IMR-90 (cell line): ENCODE data around the gene TOP3B. TPM values are rescaled to one million over a fixed set of nuclear protein-coding genes. Genes with fewer than 3 reads are reported as not detected.

ENCODE experiments used
- ATAC-seq: fragments of 200-7000 bp; cut with Tn5 transposase; 2 replicates; pipeline ENCODE4 v1.9.1; 2020; ENCODE audit warnings: low read depth, mild to moderate bottlenecking, moderate library complexity
- BruUV-seq: library from RNA; stranded (reverse); fragments of 400-500 nt; replicated peaks from 2 replicates; lab custom pipeline; 2021; lab: Mats Ljungman, UMichigan
- CTCF ChIA-PET: fragments of 300-600 bp; formaldehyde crosslinking; extraction: SDS; loops from one replicate; lab custom pipeline; 2021; ENCODE audit warnings: antibody characterized with exemption; lab: Yijun Ruan, JAX
- POLR2A ChIA-PET: fragments of 300-600 bp; sonication (Branson Sonifier 250); formaldehyde crosslinking; loops from one replicate; lab custom pipeline; 2022; ENCODE audit warnings: antibody characterized with exemption; ENCODE audit not compliant: unreplicated experiment; lab: Charles Lee
- DNase-seq: peaks from one replicate; pipeline ENCODE4 v3.0.0; 2013
- H2AFZ ChIP-seq: replicated peaks from 2 replicates; pipeline ENCODE3; 2013; ENCODE audit warnings: low read length, mild to moderate bottlenecking; ENCODE audit not compliant: poor library complexity
- H2AK5ac ChIP-seq: 2 replicates; pipeline ENCODE4 v1.6.1; 2013; ENCODE audit warnings: low read depth, low read length, inconsistent platforms
- H2AK9ac ChIP-seq: replicated peaks from 2 replicates; pipeline ENCODE3; 2013; ENCODE audit warnings: mild to moderate bottlenecking, low read depth, low read length, moderate library complexity; ENCODE audit not compliant: poor library complexity
- H2BK120ac ChIP-seq: 2 replicates; pipeline ENCODE4 v1.6.1; 2013; ENCODE audit warnings: low read depth, low read length, inconsistent platforms
- H2BK15ac ChIP-seq: 3 replicates; pipeline ENCODE4 v1.6.1; 2013; ENCODE audit warnings: low read depth, low read length, inconsistent platforms
- H2BK20ac ChIP-seq: 2 replicates; pipeline ENCODE4 v1.6.1; 2013; ENCODE audit warnings: low read depth, mild to moderate bottlenecking, inconsistent platforms, low read length, moderate library complexity
- H2BK5ac ChIP-seq: 2 replicates; pipeline ENCODE4 v1.6.1; 2013; ENCODE audit warnings: mild to moderate bottlenecking, low read depth, low read length, inconsistent platforms; ENCODE audit not compliant: poor library complexity, severe bottlenecking
- H3K14ac ChIP-seq: replicated peaks from 2 replicates; pipeline ENCODE4 v1.6.1; 2013; ENCODE audit warnings: low read depth, low read length, inconsistent platforms
- H3K18ac ChIP-seq: 2 replicates; pipeline ENCODE4 v1.6.1; 2013; ENCODE audit warnings: low read depth, low read length, control low read depth
- H3K23ac ChIP-seq: 2 replicates; pipeline ENCODE4 v1.6.1; 2013; ENCODE audit warnings: low read depth, low read length, inconsistent platforms
- H3K27ac ChIP-seq: 2 replicates; pipeline ENCODE4 v1.5.1; 2013; ENCODE audit warnings: mild to moderate bottlenecking, control low read depth, low read length; ENCODE audit not compliant: insufficient read depth
- H3K27me3 ChIP-seq: 2 replicates; pipeline ENCODE4 v1.6.1; 2013; ENCODE audit warnings: low read length; ENCODE audit not compliant: control insufficient read depth, insufficient read depth
- H3K36me3 ChIP-seq: 2 replicates; pipeline ENCODE4 v1.6.1; 2013; ENCODE audit warnings: low read length, mixed read lengths; ENCODE audit not compliant: control insufficient read depth, insufficient read depth
- H3K4ac ChIP-seq: 2 replicates; pipeline ENCODE4 v1.6.1; 2013; ENCODE audit warnings: low read depth, low read length, inconsistent platforms
- H3K4me1 ChIP-seq: 2 replicates; pipeline ENCODE4 v1.6.1; 2013; ENCODE audit warnings: low read length, mixed read lengths; ENCODE audit not compliant: control insufficient read depth, insufficient read depth
- H3K4me2 ChIP-seq: 2 replicates; pipeline ENCODE4 v1.6.1; 2013; ENCODE audit warnings: low read depth, mild to moderate bottlenecking, control low read depth, low read length, moderate library complexity
- H3K4me3 ChIP-seq: 2 replicates; pipeline ENCODE4 v1.5.1; 2013; ENCODE audit warnings: low read depth, mild to moderate bottlenecking, control low read depth, low read length, moderate library complexity; ENCODE audit not compliant: insufficient read depth
- H3K56ac ChIP-seq: 2 replicates; pipeline ENCODE4 v1.6.1; 2013; ENCODE audit warnings: low read length, inconsistent platforms; ENCODE audit not compliant: insufficient read depth; ENCODE audit errors: extremely low read depth
- H3K79me1 ChIP-seq, 2 experiments: 2 replicates each; pipeline ENCODE4 v1.6.1; 2013; ENCODE audit warnings: low read length in 2 of 2, inconsistent platforms in 1 of 2, low read depth in 1 of 2
- H3K9ac ChIP-seq: 2 replicates; pipeline ENCODE4 v1.6.1; 2013; ENCODE audit warnings: low read depth, low read length, control low read depth
- H3K9me1 ChIP-seq: 2 replicates; pipeline ENCODE4 v1.6.1; 2013; ENCODE audit warnings: low read length, inconsistent platforms; ENCODE audit not compliant: insufficient read depth
- H3K9me3 ChIP-seq: 2 replicates; pipeline ENCODE4 v1.6.1; 2013; ENCODE audit warnings: low read length; ENCODE audit not compliant: control insufficient read depth, insufficient read depth
- H4K20me1 ChIP-seq: 2 replicates; pipeline ENCODE4 v1.6.1; 2013; ENCODE audit warnings: low read length, inconsistent platforms; ENCODE audit not compliant: insufficient read depth
- H4K5ac ChIP-seq: 2 replicates; pipeline ENCODE4 v1.6.1; 2013; ENCODE audit warnings: mild to moderate bottlenecking, low read depth, low read length, control low read depth
- H4K8ac ChIP-seq, 2 experiments: 2 replicates each; pipeline ENCODE4 v1.6.1; 2013; ENCODE audit warnings: low read depth in 2 of 2, low read length in 2 of 2, control low read depth in 1 of 2, inconsistent platforms in 1 of 2
- H4K91ac ChIP-seq: 2 replicates; pipeline ENCODE4 v1.6.1; 2013; ENCODE audit warnings: low read depth, low read length, inconsistent platforms; ENCODE audit not compliant: insufficient read depth
- BHLHE40 ChIP-seq: fragments of 150-350 bp; IDR thresholded peaks from 2 replicates; pipeline ENCODE4 v1.6.1; 2016; ENCODE audit warnings: mild to moderate bottlenecking, low read depth, low read length
- CHD1 ChIP-seq: IDR thresholded peaks from 2 replicates; pipeline ENCODE4 v1.6.1; 2012; ENCODE audit warnings: low read depth, low read length, improper control_type of control experiment
- FOS ChIP-seq: fragments of 150-350 bp; IDR thresholded peaks from 2 replicates; pipeline ENCODE4 v1.6.1; 2016; ENCODE audit warnings: low read depth, low read length
- MAFK ChIP-seq: IDR thresholded peaks from 2 replicates; pipeline ENCODE4 v1.6.1; 2012; ENCODE audit warnings: low read depth, low read length, improper control_type of control experiment
- NFE2L2 ChIP-seq: fragments of 150-350 bp; IDR thresholded peaks from 2 replicates; pipeline ENCODE4 v1.6.1; 2016; ENCODE audit warnings: low read depth, mild to moderate bottlenecking, low read length
- RAD21 ChIP-seq: IDR thresholded peaks from 2 replicates; pipeline ENCODE4 v1.6.1; 2012; ENCODE audit warnings: low read length, improper control_type of control experiment
- SMC3 ChIP-seq: fragments of 150-350 bp; IDR thresholded peaks from 2 replicates; pipeline ENCODE4 v1.6.1; 2016; ENCODE audit warnings: low read depth, mild to moderate bottlenecking, antibody characterized with exemption, low read length, moderate library complexity
- WGBS, 2 experiments: methylation state at CpG; one replicate each; pipeline versions ENCODE4 v1.1.5 to v1.1.7; 2013; ENCODE audit warnings: missing lambda C conversion rate in 2 of 2; ENCODE audit not compliant: insufficient read length in 1 of 2; ENCODE audit errors: extremely low coverage in 2 of 2; 5-methylcytosine and 5-hydroxymethylcytosine counted together
- dilution Hi-C: fragments of 300-500 bp; cut with HindIII; formaldehyde crosslinking; loops from one replicate; pipeline ENCODE4 v1.14.3; 2018; ENCODE audit warnings: low sequenced_read_pairs; ENCODE audit not compliant: unreplicated experiment
- in situ Hi-C: fragments of 300-500 bp; cut with MboI; formaldehyde crosslinking; loops from 3 replicates; pipeline ENCODE4 v1.14.3; 2019; ENCODE audit warnings: low sequenced_read_pairs, inconsistent platforms, mixed read lengths
- intact Hi-C: fragments of 100-400 bp; cut with micrococcal nuclease; formaldehyde crosslinking; loops from 2 replicates; pipeline ENCODE4 v1.10.0; 2022
- polyA plus RNA-seq, 3 experiments: library from polyadenylated mRNA; depleted of rRNA; stranded (reverse); fragments of >200 nt; gene quantifications; 2 replicates each; pipeline ENCODE4 v1.2.3, GENCODE V29; 2012; ENCODE audit warnings: low replicate concordance in 1 of 3
- total RNA-seq: library from RNA; depleted of rRNA; stranded (reverse); fragments of >200 nt; gene quantifications from 2 replicates; pipeline ENCODE4 v1.2.3, GENCODE V29; 2012
- TF ChIP-seq, protein P1 (sequence below): conservative IDR thresholded peaks from 2 replicates; pipeline ENCODE4 v1.5.1; 2012; ENCODE audit warnings: mild to moderate bottlenecking, low read depth, low read length, improper control_type of control experiment
- TF ChIP-seq, protein P2 (sequence below): fragments of 150-350 bp; IDR thresholded peaks from 2 replicates; pipeline ENCODE4 v1.6.1; 2016; ENCODE audit warnings: low read depth, mild to moderate bottlenecking, low read length, moderate library complexity, borderline replicate concordance
- TF ChIP-seq, protein P3 (sequence below): fragments of 150-350 bp; IDR thresholded peaks from 2 replicates; pipeline ENCODE4 v1.6.1; 2017; ENCODE audit warnings: mild to moderate bottlenecking, antibody characterized with exemption, low read length, low read depth

The TOP3B gene
- total and polyA plus RNA-seq, 2 of the 4 experiments (the other 2 are of a cell fraction), result 23.0 to 23.5 TPM

DNA sequence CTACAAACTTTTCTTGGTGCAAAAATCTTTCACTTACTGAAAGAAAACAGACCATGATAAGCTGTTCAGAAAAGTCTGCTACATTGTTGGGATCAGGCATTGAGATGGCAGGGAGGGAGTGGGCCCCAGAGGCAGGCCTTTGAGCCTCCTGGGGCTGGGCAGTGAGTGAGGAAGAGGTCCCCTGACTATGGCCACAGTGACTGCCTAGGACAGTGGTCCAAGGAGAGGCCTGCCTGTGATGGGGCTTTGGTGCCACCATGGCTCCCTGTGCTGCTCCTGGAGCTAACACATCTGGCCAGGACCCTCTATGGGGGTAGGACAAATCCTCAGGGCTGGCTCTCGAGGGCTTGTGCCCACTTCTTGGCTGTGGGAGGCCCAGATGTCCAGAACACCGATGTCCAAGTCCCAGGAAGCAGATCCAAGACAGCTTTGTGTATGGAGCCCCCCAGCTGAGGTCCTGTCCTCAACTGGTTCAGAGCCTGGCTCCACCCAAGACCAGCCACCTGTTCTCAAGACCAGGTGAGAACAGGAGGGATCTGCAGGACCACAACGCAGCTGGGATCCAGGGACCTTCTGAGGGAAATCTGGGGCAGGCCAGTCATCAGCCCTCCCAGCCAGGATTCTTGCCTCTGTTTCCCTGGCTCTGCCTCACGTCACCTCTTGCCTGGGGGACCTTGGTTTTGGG lies 66.8 kb downstream of the TOP3B start:
- H3K27me3 ChIP-seq, result no peaks in the 10 kb centered on the region
- no peaks in the 10 kb centered on the region for H3K79me1 ChIP-seq
- no peaks in the 10 kb centered on the region; the same call in 1 of the 2 replicates for H3K36me3 ChIP-seq
- H3K4me2 ChIP-seq, result no peak overlapping the region
- no peaks in the 10 kb centered on the region for H3K9me3 ChIP-seq
- in situ Hi-C loops, result no loop called here
- no peak overlapping the region for H2AFZ ChIP-seq
- WGBS, 2 experiments, result no CpG with 5 or more reads among the region's 4 CpGs
- no peak overlapping the region for H2AK5ac ChIP-seq
- no peak overlapping the region for H2BK5ac ChIP-seq
- H3K4me1 ChIP-seq, result peaks cover 2% of the 10 kb centered on the region; the same call in 1 of the 2 replicates
- no peak overlapping the region for H3K23ac ChIP-seq
- H2BK20ac ChIP-seq, result no peak overlapping the region
- no peaks in the 10 kb centered on the region for H3K9me1 ChIP-seq
- CTCF ChIA-PET, result no interaction called here
- H3K14ac ChIP-seq, result no peak overlapping the region
- DNase-seq (no peak), ATAC-seq (no peak)
- H3K9ac ChIP-seq, result no peak overlapping the region
- no peak overlapping the region for H3K27ac ChIP-seq
- no peak overlapping the region for H2BK120ac ChIP-seq
- dilution Hi-C loops, result no loop called here
- intact Hi-C loops, result no loop called here
- H4K8ac ChIP-seq, result no peak overlapping the region
- H4K20me1 ChIP-seq, result no peaks in the 10 kb centered on the region
- no peak overlapping the region for H4K91ac ChIP-seq
- H2AK9ac ChIP-seq, result no peak overlapping the region
- no peak overlapping the region for H3K18ac ChIP-seq
- H4K5ac ChIP-seq, result no peak overlapping the region
- TF ChIP-seq SMC3 (no peak), NFE2L2 (no peak), RAD21 (no peak), FOS (no peak), MAFK (no peak), BHLHE40 (no peak), CHD1 (no peak)
- TF ChIP-seq, protein P1, sequence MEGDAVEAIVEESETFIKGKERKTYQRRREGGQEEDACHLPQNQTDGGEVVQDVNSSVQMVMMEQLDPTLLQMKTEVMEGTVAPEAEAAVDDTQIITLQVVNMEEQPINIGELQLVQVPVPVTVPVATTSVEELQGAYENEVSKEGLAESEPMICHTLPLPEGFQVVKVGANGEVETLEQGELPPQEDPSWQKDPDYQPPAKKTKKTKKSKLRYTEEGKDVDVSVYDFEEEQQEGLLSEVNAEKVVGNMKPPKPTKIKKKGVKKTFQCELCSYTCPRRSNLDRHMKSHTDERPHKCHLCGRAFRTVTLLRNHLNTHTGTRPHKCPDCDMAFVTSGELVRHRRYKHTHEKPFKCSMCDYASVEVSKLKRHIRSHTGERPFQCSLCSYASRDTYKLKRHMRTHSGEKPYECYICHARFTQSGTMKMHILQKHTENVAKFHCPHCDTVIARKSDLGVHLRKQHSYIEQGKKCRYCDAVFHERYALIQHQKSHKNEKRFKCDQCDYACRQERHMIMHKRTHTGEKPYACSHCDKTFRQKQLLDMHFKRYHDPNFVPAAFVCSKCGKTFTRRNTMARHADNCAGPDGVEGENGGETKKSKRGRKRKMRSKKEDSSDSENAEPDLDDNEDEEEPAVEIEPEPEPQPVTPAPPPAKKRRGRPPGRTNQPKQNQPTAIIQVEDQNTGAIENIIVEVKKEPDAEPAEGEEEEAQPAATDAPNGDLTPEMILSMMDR, result no peak
- TF ChIP-seq, protein P2, sequence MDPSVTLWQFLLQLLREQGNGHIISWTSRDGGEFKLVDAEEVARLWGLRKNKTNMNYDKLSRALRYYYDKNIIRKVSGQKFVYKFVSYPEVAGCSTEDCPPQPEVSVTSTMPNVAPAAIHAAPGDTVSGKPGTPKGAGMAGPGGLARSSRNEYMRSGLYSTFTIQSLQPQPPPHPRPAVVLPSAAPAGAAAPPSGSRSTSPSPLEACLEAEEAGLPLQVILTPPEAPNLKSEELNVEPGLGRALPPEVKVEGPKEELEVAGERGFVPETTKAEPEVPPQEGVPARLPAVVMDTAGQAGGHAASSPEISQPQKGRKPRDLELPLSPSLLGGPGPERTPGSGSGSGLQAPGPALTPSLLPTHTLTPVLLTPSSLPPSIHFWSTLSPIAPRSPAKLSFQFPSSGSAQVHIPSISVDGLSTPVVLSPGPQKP, result no peak
- TF ChIP-seq, protein P3, sequence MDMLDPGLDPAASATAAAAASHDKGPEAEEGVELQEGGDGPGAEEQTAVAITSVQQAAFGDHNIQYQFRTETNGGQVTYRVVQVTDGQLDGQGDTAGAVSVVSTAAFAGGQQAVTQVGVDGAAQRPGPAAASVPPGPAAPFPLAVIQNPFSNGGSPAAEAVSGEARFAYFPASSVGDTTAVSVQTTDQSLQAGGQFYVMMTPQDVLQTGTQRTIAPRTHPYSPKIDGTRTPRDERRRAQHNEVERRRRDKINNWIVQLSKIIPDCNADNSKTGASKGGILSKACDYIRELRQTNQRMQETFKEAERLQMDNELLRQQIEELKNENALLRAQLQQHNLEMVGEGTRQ, result no peak
- H2BK15ac ChIP-seq, result no peak overlapping the region
- no TSS peak for BruUV-seq
- no peak overlapping the region for H3K4me3 ChIP-seq
- no peak overlapping the region for H3K56ac ChIP-seq
- POLR2A ChIA-PET, result no interaction called here
- no peak overlapping the region for H3K4ac ChIP-seq
